ENCODE results near the gene ZFYVE21.

The ZFYVE21 gene

DNA sequence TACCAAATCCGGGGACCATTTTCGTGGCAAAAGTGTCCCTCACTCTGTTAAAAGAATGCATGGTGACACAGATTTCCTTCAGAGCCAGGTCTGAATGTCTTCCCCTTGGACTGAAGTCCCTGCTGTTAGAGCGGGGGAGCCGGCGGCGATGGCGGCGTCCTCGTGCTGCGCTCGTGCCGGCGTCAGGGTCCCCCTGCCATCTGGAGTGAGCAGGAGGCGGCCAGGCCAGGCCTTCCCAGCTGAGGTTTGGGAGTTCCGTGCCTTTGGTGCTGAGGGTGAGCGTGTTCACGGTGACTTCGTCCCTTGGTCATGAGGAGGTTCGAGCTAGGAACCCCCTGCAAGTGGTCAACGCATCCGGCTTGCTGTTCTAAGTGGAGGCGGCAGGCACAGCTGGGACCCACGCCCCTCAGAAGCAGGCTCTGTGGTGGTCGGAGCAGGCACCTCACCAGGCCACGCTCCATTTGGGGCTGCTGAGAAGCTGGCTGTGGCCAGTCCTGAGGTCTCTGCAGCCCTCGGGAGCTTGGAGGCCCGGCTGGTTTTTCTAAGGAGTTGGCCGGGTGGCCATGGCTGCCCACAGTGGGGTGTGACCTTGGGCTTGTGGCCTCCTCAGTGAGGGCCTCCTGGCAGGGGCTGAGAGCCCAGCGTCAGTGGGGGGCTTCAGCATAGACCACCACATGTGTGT is 9.5 kb downstream of the ZFYVE21 start:
- DNase-seq (ENCODE audit: low read depth), result no peak

DNA sequence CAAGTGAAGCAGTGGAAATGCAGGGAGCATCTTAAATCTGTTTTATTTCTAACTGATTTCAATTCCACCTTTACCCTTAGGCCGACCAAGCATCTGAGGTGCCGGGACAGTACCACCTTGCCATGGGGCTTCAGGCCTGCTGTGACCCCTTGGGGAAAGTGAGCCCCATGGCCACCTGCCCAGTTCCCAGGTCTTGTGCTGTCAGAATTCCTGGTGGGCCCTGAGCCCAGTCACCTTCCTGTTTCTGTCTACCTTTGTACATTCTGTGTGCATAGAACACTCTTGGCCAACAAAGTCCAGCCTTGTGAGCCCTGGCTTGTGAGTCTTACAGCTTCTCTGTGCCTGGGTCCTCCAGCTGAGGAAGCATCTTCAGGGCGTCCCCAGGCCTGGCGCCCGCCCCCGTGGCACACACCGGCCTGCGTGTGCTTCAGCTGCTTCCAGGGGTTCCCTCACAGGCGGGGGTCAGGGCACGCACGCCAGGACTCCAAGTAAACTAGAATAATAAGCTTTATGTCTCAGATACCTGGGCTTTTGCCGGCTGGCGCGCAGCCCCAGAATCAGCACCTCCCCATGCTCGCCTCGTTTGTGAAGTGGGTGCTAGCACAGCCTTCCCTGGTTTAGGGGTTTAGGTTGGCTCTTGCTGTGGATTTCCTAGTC is 10.3 kb downstream of the ZFYVE21 start:
- no peak for DNase-seq (ENCODE audit: low read depth)

DNA sequence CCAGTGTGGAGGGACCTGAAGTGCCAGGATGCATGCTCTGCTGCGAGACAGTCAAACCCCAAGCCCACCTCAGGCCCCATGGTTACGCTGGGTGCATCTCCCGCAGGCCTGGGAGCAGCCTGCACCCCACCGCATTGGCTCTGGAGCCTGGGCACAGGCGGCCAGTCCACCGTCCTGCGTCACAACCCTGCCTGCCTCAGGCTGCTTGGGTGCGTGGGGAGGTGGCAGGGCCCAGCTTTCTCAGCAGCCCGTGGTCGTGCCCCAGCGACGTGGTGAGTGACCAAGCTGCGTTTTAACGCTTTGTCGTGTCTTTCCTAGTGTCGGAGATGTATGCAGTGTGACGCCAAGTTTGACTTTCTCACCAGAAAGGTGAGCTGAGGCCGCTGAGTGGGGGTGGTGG is 10.9 kb downstream of the ZFYVE21 start:
- no peak for DNase-seq (ENCODE audit: low read depth)

DNA sequence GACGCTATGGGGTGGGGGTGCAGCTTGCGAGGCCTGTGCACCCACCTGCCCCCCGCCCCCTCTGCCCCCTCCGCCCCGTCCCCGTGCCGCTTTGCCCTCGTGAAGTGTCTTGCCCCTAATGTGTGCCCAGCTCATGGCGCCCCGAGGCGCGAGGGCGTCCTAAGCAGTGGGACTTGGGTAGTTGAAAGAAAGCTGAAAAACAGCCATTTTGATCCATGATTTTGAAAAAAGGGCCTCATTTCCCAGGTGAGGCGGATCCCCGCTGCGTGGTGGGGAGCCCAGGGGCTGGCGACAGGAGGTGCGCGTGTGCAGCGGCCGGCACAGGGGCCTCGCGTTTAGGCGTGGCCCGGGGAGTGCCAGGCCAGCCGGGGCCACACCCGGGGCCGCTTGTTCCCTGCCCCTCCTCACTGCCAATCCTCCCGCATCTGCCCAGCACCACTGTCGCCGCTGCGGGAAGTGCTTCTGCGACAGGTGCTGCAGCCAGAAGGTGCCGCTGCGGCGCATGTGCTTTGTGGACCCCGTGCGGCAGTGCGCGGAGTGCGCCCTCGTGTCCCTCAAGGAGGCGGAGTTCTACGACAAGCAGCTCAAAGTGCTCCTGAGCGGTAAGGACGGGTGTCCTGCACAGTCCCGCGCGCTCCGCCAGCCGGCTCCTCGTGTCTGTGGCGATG is 11.8 kb downstream of the ZFYVE21 start:
- DNase-seq (ENCODE audit: low read depth), result no peak

DNA sequence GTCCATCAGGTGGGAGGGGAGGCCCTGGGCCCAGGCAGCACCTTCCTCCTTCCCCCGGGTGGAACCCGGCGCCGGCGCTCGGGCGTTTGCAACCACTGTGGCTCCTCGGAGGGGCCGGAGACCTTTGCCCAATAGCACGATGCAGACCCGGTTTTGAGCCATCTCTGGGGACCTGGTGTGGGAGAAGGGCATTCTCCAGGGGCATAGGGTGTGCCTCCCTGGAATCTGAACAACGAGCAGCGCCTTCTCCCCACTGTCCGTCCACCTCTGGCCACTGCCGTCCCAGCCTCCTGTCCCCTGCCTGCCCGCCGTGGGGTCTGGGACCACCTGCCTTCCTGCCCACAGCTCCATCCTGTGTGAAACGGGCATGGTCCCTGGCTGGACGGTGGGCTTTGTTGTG is 12.5 kb downstream of the ZFYVE21 start:
- no peak for DNase-seq (ENCODE audit: low read depth)

DNA sequence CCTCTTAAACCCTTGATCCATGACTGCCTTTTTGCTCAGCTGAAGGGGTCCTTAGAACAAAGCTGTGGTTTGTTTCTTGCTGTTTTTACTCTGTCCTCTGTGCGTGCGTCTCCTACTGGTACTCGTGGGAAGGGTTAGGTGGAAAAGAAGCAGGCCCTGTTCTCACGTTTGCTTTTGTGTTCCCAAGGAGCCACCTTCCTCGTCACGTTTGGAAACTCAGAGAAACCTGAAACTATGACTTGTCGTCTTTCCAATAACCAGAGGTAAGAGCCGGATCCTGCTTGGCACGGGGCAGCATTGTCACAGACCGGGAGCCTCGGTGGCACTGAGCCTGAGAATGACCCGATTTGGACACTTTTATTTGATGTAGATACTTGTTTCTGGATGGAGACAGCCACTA is 13.1 kb downstream of the ZFYVE21 start:
- DNase-seq (ENCODE audit: low read depth), result no peak

DNA sequence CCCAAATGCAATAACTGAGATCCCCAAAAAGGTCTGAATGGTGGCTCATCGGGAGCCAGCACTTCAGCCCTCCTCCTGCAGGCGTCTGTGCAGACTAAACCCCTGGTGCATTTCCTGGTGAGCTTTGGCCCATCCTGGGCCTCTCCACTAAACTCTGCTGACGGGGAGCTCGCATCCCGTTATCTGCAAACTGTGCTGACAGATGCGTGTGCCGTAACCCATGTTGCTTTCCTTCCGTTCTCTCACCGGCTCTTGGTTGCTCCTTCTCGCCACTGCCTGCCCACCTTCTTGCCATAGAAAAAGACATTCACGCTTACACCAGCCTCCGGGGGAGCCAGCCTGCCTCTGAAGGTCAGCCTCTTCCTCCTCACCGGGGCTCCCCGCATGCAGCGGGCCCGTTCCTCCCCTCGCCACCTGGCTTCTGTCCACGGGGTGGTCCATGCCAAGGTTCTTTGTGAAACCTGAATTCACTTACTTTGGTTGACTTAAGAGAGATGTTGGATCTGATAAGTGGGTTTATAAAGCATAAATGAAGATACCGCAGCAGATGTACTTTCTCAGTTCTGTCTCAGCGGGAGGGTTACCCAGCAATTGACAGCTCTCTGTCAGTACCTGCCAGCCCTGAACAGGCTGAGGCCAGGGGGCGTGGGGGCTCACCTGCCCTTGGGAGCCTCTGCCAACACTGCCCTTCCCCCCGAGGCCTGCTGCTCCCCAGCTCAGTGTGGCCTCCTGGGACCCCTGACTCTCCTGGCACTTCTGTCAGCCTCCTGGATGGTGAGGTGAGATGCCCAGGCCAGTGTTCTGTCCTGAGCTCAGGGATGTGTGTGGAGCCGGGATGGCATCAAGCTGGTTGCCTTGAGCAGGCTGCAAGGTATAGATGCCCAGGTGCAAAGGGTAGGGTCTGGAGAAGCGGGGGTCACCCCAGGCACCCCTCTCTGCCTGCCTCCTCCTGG is 14.2 kb downstream of the ZFYVE21 start:
- no peak for DNase-seq (ENCODE audit: low read depth)

DNA sequence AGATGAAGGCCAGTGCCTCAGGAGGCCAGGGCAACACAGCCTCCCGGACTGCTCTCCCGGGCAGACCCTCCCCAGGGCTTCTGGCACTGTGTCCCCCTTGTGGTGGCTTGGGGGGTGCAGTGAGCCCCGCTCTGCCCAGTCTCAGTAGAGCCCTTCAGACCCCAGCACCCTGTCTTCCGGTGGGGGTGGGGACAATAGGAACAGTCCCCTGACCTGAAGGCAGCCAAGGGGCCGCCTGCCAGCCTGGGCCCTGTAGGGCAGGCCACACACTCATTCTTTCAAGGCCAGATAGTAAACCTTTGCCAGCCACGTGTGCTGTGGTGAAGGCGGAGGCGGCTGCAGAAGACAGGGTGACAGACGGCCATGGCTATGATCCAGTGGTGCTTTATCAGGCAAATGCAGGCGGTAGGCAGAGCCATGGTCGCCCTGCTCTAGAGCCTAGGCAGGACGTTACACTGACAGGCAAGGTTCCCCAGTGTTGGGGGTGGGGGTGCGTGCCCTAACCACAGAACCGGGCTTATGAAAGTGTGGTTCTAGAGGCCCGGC is 15.0 kb downstream of the ZFYVE21 start:
- no peak for DNase-seq (ENCODE audit: low read depth)

DNA sequence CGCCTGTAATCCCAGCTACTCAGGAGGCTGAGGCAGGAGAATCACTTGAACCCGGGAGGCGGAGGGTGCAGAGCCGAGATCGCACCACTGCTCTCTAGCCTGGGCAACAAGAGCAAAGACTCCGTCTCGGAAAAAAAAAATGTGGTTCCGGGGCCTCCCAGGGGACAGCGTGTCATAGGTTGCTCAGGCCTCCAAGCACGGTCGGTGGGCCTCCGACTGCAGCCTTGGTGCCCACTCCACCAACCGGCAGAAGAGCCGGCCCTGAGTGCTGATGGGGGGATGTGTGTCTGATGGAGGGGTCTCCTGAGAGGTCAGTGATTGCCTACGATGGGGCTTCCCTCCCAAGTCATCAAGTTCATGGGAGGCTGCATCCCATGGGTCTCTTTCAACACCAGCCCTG is 15.9 kb downstream of the ZFYVE21 start:
- DNase-seq (ENCODE audit: low read depth), result no peak

DNA sequence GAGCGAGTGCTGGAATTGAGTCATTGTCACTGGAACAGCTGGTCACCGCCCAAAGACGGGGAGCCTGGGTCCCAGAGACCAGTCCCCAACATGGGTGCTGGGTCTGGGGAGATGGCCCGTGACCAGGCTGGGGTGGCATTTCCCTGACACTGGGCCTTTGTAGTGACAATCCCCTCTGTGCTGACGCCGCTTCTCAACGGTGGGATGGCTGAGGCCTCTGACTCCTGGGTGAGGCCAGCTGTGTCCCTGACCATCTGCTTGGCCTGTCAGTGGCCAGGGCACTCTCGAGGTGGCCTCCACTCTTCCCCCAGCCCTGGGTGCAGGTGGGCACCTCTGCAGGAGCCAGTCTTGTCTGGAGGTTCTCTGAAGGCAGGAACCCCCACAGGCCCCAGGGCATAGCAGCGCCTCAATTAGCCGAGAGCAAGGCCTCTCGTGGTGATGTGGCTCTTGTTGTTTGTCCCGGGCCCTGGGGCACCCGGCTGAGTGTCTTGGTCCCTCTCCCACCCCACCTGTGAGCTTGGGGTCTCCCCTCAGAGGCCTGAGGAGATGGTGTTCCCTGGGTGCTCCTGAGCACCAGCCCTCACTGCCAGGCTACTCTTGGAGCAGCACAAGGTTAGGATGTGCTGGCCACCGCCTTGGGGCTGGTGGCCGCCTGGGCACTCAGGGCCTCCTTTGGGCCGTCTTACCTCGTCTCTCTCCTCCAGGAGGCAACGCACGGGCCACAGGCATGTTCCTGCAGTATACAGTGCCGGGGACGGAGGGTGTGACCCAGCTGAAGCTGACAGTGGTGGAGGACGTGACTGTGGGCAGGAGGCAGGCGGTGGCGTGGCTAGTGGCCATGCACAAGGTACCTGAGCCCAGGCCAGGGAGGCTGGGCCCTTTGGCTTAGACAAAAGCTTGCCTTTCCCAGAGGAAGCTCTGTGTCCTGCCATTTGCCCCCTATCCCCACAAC is 16.6 kb downstream of the ZFYVE21 start:
- no peak for DNase-seq (ENCODE audit: low read depth)

DNA sequence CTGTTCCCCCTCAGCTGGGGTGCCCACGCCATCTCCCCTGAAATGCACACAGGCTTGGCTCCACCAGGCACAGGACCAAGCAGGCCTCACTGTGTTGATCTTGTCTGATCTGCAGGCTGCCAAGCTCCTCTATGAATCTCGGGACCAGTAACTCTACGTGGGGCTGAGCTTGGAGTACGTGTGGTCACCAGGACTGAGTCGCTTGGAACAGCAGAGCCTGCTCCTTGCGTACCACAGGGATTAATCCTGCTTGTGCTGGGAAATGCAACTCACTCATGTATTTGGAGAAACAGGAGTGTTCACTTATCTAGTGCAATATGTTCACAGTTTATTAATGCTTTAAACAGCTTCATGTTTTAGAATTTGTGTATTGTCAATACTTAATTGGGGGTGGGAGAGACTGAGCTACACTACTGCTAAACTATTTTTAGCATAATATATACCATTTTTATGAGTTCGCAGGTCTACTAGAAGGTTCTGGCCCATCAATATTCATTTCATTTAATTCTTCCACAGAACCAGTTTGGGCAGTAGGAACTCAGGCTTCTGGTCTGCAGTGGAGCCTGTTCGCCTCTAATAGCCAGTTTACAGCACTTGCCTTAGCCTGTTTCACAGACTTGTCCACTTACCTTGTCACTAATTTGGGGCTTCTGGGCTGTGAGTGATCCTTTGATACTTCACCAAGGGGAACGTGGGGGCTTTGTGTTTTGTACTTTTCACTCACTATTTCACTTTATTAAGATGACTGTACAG is 17.4 kb downstream of the ZFYVE21 start:
- DNase-seq (ENCODE audit: low read depth), result no peak

DNA sequence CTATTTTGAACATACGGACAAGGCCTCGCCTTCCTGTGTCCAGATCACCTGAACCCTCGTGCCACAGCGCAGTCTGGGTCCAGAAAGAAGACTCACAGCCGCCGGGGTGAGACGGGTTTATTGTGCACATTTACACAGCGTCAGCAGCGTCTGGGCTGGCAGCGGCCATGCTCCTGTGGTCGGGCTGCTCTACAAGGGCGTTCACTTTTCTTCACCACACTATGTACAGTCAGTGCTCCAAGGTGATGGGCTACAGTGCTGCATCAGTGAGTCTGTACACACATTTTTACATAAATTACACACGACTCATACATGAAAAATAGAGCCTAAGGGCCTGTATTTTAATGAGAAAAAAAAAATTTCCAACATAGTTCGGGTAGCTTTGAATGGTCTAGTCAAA is 18.0 kb downstream of the ZFYVE21 start:
- DNase-seq (ENCODE audit: low read depth), result no peak

DNA sequence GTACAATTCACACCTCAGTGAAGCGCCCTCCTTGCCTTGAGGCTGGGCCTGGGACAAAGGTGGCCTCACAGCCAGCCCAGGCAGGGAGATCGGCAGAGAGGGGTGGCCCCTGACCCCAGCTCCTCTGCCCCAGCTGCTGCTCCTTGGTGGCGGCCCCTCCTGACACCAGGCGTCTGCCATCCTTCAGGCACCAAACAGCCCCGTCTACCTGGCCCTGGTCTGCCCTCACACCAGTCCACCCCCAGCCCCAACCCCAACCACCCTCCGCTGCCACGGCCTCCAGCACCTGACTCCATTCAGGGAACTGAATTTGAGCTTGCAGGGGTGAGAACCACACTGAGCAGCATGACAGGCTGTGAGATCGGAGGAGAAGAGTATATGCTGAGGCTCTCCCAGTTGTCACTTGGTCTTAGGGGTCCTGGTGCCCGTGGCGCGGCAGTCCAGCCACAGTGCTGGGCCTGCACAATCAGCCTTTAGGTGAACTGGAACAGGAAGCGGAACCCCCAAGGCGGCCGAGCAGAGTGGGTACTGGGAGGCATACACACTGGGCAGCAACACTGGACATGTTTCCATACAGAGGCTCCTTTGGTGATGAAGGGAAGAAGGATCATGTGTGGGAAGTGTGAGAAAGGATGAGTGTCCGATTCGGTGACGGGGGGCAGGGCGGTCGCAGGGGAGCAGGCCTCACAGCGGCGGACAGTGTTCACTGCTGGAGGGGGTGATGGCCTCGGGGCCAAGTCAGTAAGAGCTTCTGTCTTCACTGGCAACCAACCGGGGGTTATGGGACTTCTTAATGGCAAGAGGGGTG is 18.7 kb downstream of the ZFYVE21 start:
- DNase-seq (ENCODE audit: low read depth), result no peak

DNA sequence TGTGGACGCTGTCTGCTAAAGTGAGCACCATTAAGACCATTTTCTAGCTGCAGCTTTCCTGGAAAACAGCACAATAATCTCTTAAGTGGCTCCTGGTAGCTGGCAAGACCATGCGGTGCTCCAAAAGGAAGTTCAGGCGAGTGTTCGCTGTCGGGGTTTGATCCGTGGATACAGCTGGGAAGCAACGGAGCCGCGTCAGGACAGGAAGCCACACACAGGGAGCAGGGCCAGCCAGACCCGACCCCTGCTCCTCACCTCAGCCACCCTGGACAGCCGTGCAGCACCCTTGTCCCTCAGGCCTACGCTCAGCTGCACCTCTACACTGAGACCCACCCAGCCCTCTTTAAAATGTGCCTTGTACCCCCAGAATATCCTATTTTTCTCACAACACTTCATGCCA is 19.4 kb downstream of the ZFYVE21 start:
- DNase-seq (ENCODE audit: low read depth), result no peak

DNA sequence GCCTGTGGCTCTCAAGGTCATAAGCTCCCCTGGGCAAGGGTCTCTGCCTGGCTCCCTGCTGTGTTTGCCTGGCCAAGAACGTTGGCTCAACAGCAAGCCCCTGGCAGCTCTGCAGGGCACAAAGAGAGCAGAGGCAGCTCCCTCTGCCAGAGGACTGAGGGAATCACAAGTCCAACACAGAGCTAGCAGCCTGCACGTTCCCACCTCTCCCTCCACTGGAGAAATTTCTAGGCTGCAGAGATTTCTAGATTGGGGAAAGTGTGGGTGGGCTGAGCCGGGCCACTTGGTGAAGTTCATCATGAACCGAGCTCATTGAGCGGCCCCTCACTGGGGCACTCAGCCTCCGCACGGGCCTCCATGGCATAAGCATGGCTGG is 19.8 kb downstream of the ZFYVE21 start:
- DNase-seq (ENCODE audit: low read depth), result no peak

DNA sequence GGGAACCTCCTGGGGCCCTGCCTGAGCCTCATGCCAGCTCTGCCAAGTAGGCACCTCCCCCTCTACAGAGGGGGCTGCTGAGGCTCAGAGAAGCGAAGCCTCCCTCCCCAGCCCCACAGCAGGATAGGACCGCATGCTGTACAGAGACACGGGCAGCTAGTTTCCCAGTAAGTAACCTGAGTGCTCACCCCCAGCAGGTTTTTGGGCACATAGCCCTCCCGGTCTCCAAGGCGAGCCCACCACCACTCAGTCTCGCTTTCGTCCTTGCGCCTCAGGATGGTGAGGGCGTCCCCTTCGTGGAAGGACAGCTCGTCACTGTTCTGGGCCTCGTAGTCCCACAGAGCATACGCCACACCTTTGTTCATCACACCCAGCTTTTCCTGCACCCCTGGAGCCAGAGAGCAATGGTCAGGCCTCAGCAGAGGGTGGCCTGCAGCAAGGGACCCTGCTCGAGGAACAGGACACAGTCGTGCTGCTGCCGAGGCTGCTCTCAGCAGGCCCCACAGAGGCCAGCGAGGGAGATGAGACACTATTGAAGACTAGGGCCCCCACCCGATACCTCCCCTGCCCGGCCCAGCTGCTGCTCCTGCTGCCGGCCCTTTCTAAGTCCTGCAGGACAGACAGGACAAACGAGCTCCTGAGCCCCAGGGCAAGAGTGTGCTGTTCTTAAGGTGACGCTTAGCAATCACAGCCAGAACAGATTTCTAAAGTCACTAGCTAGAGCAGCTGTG is 20.4 kb downstream of the ZFYVE21 start:
- DNase-seq (ENCODE audit: low read depth), result no peak

DNA sequence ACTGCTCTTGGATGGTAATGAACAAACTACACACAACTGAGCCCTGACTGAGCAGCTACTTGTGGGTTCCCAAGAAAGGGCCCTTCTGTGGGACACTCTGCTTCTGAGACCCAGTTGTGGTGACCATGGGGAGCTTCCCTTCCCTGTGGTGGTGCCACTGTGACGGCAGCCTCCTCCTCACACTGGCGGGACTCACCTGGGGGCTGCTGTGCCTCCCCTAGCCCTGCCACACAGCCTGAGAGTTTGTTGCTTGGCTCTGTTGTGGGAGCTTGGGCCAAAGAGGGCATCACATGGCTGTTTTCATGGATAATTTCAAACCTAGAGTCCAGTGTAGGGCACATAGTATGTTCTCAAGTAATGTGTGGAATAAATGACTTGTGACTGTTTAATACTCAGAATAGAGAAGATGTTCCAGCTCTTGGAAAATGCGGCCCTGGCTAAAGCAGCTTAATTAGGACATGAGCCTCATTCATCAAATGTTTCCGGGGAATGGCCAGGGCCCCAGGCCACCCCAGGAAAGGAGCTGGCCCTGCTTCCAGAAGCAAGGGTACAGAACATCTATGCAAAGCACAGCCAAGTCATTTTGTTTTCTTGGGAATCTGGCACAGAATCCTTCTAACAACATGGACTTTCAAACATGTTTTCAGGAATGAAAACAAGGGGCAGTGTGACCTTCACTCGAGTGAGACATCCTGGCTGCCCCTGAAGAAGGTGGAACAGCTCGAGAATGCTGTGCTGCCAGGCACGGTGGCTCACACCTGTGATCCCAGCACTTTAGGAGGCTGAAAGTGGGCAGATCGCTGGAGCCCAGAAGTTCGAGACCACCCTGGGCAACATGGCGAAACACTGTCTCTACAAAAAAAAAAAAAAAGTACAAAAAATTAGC is 21.2 kb downstream of the ZFYVE21 start:
- DNase-seq (ENCODE audit: low read depth), result no peak

Measured in stimulated activated CD8-positive, alpha-beta memory T cell treated with anti-CD3 and anti-CD28 coated beads, Interleukin-15, amount 100 ng/mL, for 1 hour (primary cell).